ENCODE results near the gene STEAP3.

Gene STEAP3

GRCh38 chr2:119308793-119309330 is 85.2 kb downstream of the STEAP3 start:
- H3K18ac ChIP-seq (ENCODE audit: low read length): no peak overlapping the region
- H2BK120ac ChIP-seq (ENCODE audit: insufficient read depth, low read length, poor library complexity): no peak overlapping the region
- no peak overlapping the region for H3K4me2 ChIP-seq (ENCODE audit: low read length)
- no peak overlapping the region for H3K23ac ChIP-seq (ENCODE audit: low read length)
- H3K14ac ChIP-seq (ENCODE audit: low read length): no peak overlapping the region
- no peak overlapping the region for H3K27ac ChIP-seq (ENCODE audit: low read depth, low read length)
- no peak overlapping the region for H3K4ac ChIP-seq (ENCODE audit: low read depth, low read length)
- no peak overlapping the region for H4K8ac ChIP-seq (ENCODE audit: low read depth, low read length)
- H3K79me2 ChIP-seq (ENCODE audit: control insufficient read depth, insufficient read depth, low read length, poor library complexity): no peaks in the 10 kb centered on the region
- no peak overlapping the region for H4K12ac ChIP-seq (ENCODE audit: low read depth, low read length)
- no peak overlapping the region for H2AFZ ChIP-seq (ENCODE audit: insufficient read depth, low read length, poor library complexity)
- peak; percentile 23 to 65 for DNase-seq
- no peaks in the 10 kb centered on the region for H3K27me3 ChIP-seq (ENCODE audit: insufficient read depth, low read length)
- H2AK5ac ChIP-seq (ENCODE audit: low read length): no peak overlapping the region
- H3K79me1 ChIP-seq (ENCODE audit: low read length): no peaks in the 10 kb centered on the region
- no peak overlapping the region for H2BK12ac ChIP-seq (ENCODE audit: low read length)
- H3K9me3 ChIP-seq (ENCODE audit: insufficient read depth, low read depth, low read length): no peaks in the 10 kb centered on the region
- H3K4me1 ChIP-seq (ENCODE audit: control insufficient read depth in 1 of 2, insufficient read depth in 2 of 2, low read length in 2 of 2): peaks cover 0 to 3% of the 10 kb centered on the region in 2 experiments
- H4K91ac ChIP-seq (ENCODE audit: low read depth, low read length): no peak overlapping the region
- H2BK5ac ChIP-seq (ENCODE audit: low read depth, low read length, poor library complexity): no peak overlapping the region
- H3K9ac ChIP-seq (ENCODE audit: low read length): no peak overlapping the region
- H3K4me3 ChIP-seq (ENCODE audit: low read depth, low read length): no peak overlapping the region
- WGBS (ENCODE audit: extremely low coverage, insufficient coverage, insufficient read length): no CpG with 5 or more reads among the region's 4 CpGs
- H3K36me3 ChIP-seq (ENCODE audit: control insufficient read depth in 1 of 2, insufficient read depth in 2 of 2, low read length in 2 of 2): no peaks in the 10 kb centered on the region

- Histone ChIP-seq H4K91ac (ENCODE audit: low read depth, low read length) (no peak overlapping the region), H3K36me3 (ENCODE audit: control insufficient read depth in 1 of 2, insufficient read depth in 2 of 2, low read length in 2 of 2) (no peaks in the 10 kb centered on the region), H2BK5ac (ENCODE audit: low read depth, low read length, poor library complexity) (no peak overlapping the region), H3K79me2 (ENCODE audit: control insufficient read depth, insufficient read depth, low read length, poor library complexity) (no peaks in the 10 kb centered on the region), H2BK12ac (ENCODE audit: low read length) (no peak overlapping the region), H2BK120ac (ENCODE audit: insufficient read depth, low read length, poor library complexity) (no peak overlapping the region), H3K4me2 (ENCODE audit: low read length) (no peak overlapping the region), H4K8ac (ENCODE audit: low read depth, low read length) (no peak overlapping the region), H3K27me3 (ENCODE audit: insufficient read depth, low read length) (no peaks in the 10 kb centered on the region), H3K4me3 (ENCODE audit: low read depth, low read length) (no peak overlapping the region), H3K14ac (ENCODE audit: low read length) (no peak overlapping the region), H3K4me1 (ENCODE audit: control insufficient read depth in 1 of 2, insufficient read depth in 2 of 2, low read length in 2 of 2) (peaks cover 0 to 3% of the 10 kb centered on the region in 2 experiments), H3K9ac (ENCODE audit: low read length) (no peak overlapping the region), H2AFZ (ENCODE audit: insufficient read depth, low read length, poor library complexity) (no peak overlapping the region), H2AK5ac (ENCODE audit: low read length) (no peak overlapping the region), H3K9me3 (ENCODE audit: insufficient read depth, low read depth, low read length) (no peaks in the 10 kb centered on the region), H4K12ac (ENCODE audit: low read depth, low read length) (no peak overlapping the region), H3K23ac (ENCODE audit: low read length) (no peak overlapping the region), H3K18ac (ENCODE audit: low read length) (no peak overlapping the region), H3K4ac (ENCODE audit: low read depth, low read length) (no peak overlapping the region), H3K27ac (ENCODE audit: low read depth, low read length) (no peak overlapping the region), H3K79me1 (ENCODE audit: low read length) (no peaks in the 10 kb centered on the region)
- peak; percentile 55 to 85 for DNase-seq
- no CpG with 5 or more reads among the region's 5 CpGs for WGBS (ENCODE audit: extremely low coverage, insufficient coverage, insufficient read length)
These were observed 87.7 kb downstream of the STEAP3 start for GRCh38 chr2:119311371-119311770.

- H3K79me2 ChIP-seq (ENCODE audit: control insufficient read depth, insufficient read depth, low read length, poor library complexity): no peaks in the 10 kb centered on the region
- no peak overlapping the region for H3K23ac ChIP-seq (ENCODE audit: low read length)
- H3K4me2 ChIP-seq (ENCODE audit: low read length): no peak overlapping the region
- H3K36me3 ChIP-seq (ENCODE audit: control insufficient read depth in 1 of 2, insufficient read depth in 2 of 2, low read length in 2 of 2): no peaks in the 10 kb centered on the region
- H3K27ac ChIP-seq (ENCODE audit: low read depth, low read length): no peak overlapping the region
- H3K4me3 ChIP-seq (ENCODE audit: low read depth, low read length): no peak overlapping the region
- H2AK5ac ChIP-seq (ENCODE audit: low read length): peak overlapping the region; percentile 18
- H2BK5ac ChIP-seq (ENCODE audit: low read depth, low read length, poor library complexity): no peak overlapping the region
- no peaks in the 10 kb centered on the region for H3K9me3 ChIP-seq (ENCODE audit: insufficient read depth, low read depth, low read length)
- H3K27me3 ChIP-seq (ENCODE audit: insufficient read depth, low read length): no peaks in the 10 kb centered on the region
- no peak for DNase-seq
- H4K91ac ChIP-seq (ENCODE audit: low read depth, low read length): no peak overlapping the region
- H3K4me1 ChIP-seq (ENCODE audit: control insufficient read depth in 1 of 2, insufficient read depth in 2 of 2, low read length in 2 of 2): peaks cover 0 to 3% of the 10 kb centered on the region in 2 experiments
- H3K9ac ChIP-seq (ENCODE audit: low read length): no peak overlapping the region
- no peak overlapping the region for H2BK12ac ChIP-seq (ENCODE audit: low read length)
- WGBS (ENCODE audit: extremely low coverage, insufficient coverage, insufficient read length): no CpG with 5 or more reads among the region's 9 CpGs
- no peak overlapping the region for H3K14ac ChIP-seq (ENCODE audit: low read length)
- H2BK120ac ChIP-seq (ENCODE audit: insufficient read depth, low read length, poor library complexity): no peak overlapping the region
- H3K4ac ChIP-seq (ENCODE audit: low read depth, low read length): no peak overlapping the region
- H4K12ac ChIP-seq (ENCODE audit: low read depth, low read length): no peak overlapping the region
- H4K8ac ChIP-seq (ENCODE audit: low read depth, low read length): no peak overlapping the region
- H2AFZ ChIP-seq (ENCODE audit: insufficient read depth, low read length, poor library complexity): no peak overlapping the region
- H3K18ac ChIP-seq (ENCODE audit: low read length): no peak overlapping the region
- no peaks in the 10 kb centered on the region for H3K79me1 ChIP-seq (ENCODE audit: low read length)
These were observed 88.2 kb downstream of the STEAP3 start for GRCh38 chr2:119311831-119312230.
